Measurements from ENCODE around the gene SLC4A3. TPM values are rescaled to one million over a fixed set of nuclear protein-coding genes. Genes with fewer than 3 reads are reported as not detected.

SLC4A3 gene
- total RNA-seq, 1 experiment from 2014 or later: 13.5 TPM

DNA sequence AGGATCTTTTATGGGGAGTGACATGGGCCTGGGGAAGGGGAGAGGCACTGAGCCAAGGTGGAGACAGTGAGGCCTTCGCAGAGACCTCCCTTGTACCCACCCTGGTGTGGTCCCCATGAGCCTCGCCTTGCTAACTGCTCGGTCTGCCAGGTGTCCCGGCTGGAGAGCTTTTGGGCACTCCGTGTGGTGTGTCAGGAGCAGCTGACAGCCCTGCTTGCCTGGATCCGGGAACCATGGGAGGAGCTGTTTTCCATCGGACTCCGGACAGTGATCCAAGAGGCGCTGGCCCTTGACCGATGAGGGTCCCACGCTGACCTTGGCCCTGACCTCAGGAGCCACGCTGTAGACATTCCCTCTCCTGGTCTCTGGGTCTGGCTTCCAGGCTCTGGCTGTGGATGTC is 11.5 kb upstream of the SLC4A3 start:
- Histone ChIP-seq H3K4me3 (ENCODE audit: low read depth in 2 of 2, low read length in 2 of 2) (no peak overlapping the region), H3K27ac (ENCODE audit: low read length) (no peak overlapping the region), H3K4me1 (ENCODE audit: control insufficient read depth, insufficient read depth, low read length) (no peaks in the 10 kb centered on the region), H3K9me3 (ENCODE audit: control insufficient read depth, insufficient read depth, low read depth, low read length) (no peaks in the 10 kb centered on the region), H3K36me3 (ENCODE audit: control insufficient read depth, insufficient read depth, low read length) (no peaks in the 10 kb centered on the region), H3K27me3 (ENCODE audit: control insufficient read depth, insufficient read depth, low read length) (no peaks in the 10 kb centered on the region)
- ChIA-PET CTCF (no interaction called here), POLR2A (no interaction called here)
- TF ChIP-seq, protein P1, sequence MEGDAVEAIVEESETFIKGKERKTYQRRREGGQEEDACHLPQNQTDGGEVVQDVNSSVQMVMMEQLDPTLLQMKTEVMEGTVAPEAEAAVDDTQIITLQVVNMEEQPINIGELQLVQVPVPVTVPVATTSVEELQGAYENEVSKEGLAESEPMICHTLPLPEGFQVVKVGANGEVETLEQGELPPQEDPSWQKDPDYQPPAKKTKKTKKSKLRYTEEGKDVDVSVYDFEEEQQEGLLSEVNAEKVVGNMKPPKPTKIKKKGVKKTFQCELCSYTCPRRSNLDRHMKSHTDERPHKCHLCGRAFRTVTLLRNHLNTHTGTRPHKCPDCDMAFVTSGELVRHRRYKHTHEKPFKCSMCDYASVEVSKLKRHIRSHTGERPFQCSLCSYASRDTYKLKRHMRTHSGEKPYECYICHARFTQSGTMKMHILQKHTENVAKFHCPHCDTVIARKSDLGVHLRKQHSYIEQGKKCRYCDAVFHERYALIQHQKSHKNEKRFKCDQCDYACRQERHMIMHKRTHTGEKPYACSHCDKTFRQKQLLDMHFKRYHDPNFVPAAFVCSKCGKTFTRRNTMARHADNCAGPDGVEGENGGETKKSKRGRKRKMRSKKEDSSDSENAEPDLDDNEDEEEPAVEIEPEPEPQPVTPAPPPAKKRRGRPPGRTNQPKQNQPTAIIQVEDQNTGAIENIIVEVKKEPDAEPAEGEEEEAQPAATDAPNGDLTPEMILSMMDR (IDR thresholded peaks at IDR 0.05): no peak
- TF ChIP-seq, protein P2, sequence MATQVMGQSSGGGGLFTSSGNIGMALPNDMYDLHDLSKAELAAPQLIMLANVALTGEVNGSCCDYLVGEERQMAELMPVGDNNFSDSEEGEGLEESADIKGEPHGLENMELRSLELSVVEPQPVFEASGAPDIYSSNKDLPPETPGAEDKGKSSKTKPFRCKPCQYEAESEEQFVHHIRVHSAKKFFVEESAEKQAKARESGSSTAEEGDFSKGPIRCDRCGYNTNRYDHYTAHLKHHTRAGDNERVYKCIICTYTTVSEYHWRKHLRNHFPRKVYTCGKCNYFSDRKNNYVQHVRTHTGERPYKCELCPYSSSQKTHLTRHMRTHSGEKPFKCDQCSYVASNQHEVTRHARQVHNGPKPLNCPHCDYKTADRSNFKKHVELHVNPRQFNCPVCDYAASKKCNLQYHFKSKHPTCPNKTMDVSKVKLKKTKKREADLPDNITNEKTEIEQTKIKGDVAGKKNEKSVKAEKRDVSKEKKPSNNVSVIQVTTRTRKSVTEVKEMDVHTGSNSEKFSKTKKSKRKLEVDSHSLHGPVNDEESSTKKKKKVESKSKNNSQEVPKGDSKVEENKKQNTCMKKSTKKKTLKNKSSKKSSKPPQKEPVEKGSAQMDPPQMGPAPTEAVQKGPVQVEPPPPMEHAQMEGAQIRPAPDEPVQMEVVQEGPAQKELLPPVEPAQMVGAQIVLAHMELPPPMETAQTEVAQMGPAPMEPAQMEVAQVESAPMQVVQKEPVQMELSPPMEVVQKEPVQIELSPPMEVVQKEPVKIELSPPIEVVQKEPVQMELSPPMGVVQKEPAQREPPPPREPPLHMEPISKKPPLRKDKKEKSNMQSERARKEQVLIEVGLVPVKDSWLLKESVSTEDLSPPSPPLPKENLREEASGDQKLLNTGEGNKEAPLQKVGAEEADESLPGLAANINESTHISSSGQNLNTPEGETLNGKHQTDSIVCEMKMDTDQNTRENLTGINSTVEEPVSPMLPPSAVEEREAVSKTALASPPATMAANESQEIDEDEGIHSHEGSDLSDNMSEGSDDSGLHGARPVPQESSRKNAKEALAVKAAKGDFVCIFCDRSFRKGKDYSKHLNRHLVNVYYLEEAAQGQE (IDR thresholded peaks at IDR 0.05; ENCODE audit: insufficient read depth in 1 of 2, low read depth in 2 of 2, low read length in 1 of 2): no peak
- TF ChIP-seq TCF7L2 (IDR thresholded peaks at IDR 0.05; ENCODE audit: low read depth, low read length) (no peak), SIN3A (IDR thresholded peaks at IDR 0.05; ENCODE audit: borderline replicate concordance, insufficient read depth, low read depth, low read length) (no peak), POLR2AphosphoS5 (IDR thresholded peaks at IDR 0.05; ENCODE audit: low read depth, low read length) (no peak)
- ATAC-seq: no peak
- intact Hi-C loops (cut with micrococcal nuclease; ENCODE audit: unreplicated experiment) (no loop called here), in situ Hi-C loops (cut with HindIII; ENCODE audit: low pct_unique_long_range_greater_than_20kb, low sequenced_read_pairs) (no loop called here)
- BruUV-seq (replicated peaks): no TSS peak
- no peak for DNase-seq (ENCODE audit: low read depth, low spot score)

DNA sequence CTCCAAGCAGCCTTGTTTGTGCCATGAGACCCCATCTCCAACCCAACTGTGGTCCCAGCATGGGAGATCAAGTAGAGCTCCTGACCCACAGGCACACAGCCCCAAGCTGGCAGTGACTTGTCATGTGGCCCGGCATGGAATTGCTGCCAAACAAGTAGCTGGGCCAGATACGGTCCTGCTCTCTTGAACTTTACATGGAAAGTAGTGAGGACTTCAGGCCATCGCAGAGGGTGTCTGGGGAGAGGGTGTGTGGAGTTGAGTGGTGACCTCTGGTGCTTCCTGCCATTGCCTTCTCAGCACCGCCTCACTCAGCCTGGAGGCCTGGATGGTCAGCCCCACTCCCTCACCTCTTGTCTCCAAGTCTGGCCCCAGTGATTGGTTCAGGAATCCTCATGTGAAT is 10.9 kb upstream of the SLC4A3 start:
- ChIA-PET CTCF (no interaction called here), POLR2A (no interaction called here)
- Histone ChIP-seq H3K27me3 (ENCODE audit: control insufficient read depth, insufficient read depth, low read length) (no peaks in the 10 kb centered on the region), H3K36me3 (ENCODE audit: control insufficient read depth, insufficient read depth, low read length) (no peaks in the 10 kb centered on the region), H3K4me3 (ENCODE audit: low read depth in 2 of 2, low read length in 2 of 2) (no peak overlapping the region), H3K27ac (ENCODE audit: low read length) (no peak overlapping the region), H3K4me1 (ENCODE audit: control insufficient read depth, insufficient read depth, low read length) (no peaks in the 10 kb centered on the region), H3K9me3 (ENCODE audit: control insufficient read depth, insufficient read depth, low read depth, low read length) (no peaks in the 10 kb centered on the region)
- in situ Hi-C loops (cut with HindIII; ENCODE audit: low pct_unique_long_range_greater_than_20kb, low sequenced_read_pairs): no loop called here
- TF ChIP-seq SIN3A (IDR thresholded peaks at IDR 0.05; ENCODE audit: borderline replicate concordance, insufficient read depth, low read depth, low read length) (no peak), POLR2AphosphoS5 (IDR thresholded peaks at IDR 0.05; ENCODE audit: low read depth, low read length) (no peak)
- DNase-seq (ENCODE audit: low read depth, low spot score): no peak
- BruUV-seq (replicated peaks): no TSS peak
- intact Hi-C loops (cut with micrococcal nuclease; ENCODE audit: unreplicated experiment): no loop called here
- ATAC-seq: no peak

- H3K27me3 ChIP-seq (ENCODE audit: control insufficient read depth, insufficient read depth, low read length): no peaks in the 10 kb centered on the region
- no peaks in the 10 kb centered on the region for H3K36me3 ChIP-seq (ENCODE audit: control insufficient read depth, insufficient read depth, low read length)
- ChIA-PET CTCF (interaction anchor here (0.6 kb wide), 1 partner anchor 23 kb away, joined by 3 read pairs; no protein-coding TSS in a partner anchor), POLR2A (no interaction called here)
- no peak for DNase-seq (ENCODE audit: low read depth, low spot score)
- H3K4me1 ChIP-seq (ENCODE audit: control insufficient read depth, insufficient read depth, low read length): no peaks in the 10 kb centered on the region
- in situ Hi-C loops (cut with HindIII; ENCODE audit: low pct_unique_long_range_greater_than_20kb, low sequenced_read_pairs): no loop called here
- intact Hi-C loops (cut with micrococcal nuclease; ENCODE audit: unreplicated experiment): no loop called here
- H3K27ac ChIP-seq (ENCODE audit: low read length): no peak overlapping the region
- TF ChIP-seq, protein P2 (IDR thresholded peaks at IDR 0.05; ENCODE audit: insufficient read depth in 1 of 2, low read depth in 2 of 2, low read length in 1 of 2): no peak
- TF ChIP-seq TCF7L2 (IDR thresholded peaks at IDR 0.05; ENCODE audit: low read depth, low read length): no peak
- TF ChIP-seq, protein P1 (IDR thresholded peaks at IDR 0.05): no peak
- no peak for TF ChIP-seq POLR2AphosphoS5 (IDR thresholded peaks at IDR 0.05; ENCODE audit: low read depth, low read length)
- no peak for TF ChIP-seq SIN3A (IDR thresholded peaks at IDR 0.05; ENCODE audit: borderline replicate concordance, insufficient read depth, low read depth, low read length)
- BruUV-seq (replicated peaks): no TSS peak
- no peak for ATAC-seq
- no peaks in the 10 kb centered on the region for H3K9me3 ChIP-seq (ENCODE audit: control insufficient read depth, insufficient read depth, low read depth, low read length)
- no peak overlapping the region for H3K4me3 ChIP-seq (ENCODE audit: low read depth in 2 of 2, low read length in 2 of 2)
Measured at GRCh38 chr2:219618733-219619122, 8.7 kb upstream of the SLC4A3 start.
